ENCODE data around the gene ADGRB3.

Gene ADGRB3

DNA sequence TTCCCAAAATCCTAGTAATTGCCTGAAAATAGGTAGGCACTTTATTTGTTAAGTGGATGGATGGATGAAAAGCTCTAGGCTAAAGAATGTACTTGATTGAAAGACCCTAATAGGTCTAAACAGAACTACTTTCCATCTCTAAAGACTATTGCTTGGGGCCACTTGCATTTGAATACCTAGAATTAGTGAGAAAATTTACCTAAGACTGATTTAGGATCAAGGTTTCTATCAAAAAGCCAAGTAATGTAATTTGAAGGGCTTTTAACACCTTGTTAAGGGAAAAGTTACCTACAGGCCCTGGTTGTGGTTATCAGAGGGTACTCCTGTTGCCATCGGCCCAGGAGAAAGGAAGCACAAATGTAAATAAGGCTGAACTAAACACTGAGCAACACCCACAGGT lies 581.0 kb downstream of the ADGRB3 start:
- TF ChIP-seq, protein P1, sequence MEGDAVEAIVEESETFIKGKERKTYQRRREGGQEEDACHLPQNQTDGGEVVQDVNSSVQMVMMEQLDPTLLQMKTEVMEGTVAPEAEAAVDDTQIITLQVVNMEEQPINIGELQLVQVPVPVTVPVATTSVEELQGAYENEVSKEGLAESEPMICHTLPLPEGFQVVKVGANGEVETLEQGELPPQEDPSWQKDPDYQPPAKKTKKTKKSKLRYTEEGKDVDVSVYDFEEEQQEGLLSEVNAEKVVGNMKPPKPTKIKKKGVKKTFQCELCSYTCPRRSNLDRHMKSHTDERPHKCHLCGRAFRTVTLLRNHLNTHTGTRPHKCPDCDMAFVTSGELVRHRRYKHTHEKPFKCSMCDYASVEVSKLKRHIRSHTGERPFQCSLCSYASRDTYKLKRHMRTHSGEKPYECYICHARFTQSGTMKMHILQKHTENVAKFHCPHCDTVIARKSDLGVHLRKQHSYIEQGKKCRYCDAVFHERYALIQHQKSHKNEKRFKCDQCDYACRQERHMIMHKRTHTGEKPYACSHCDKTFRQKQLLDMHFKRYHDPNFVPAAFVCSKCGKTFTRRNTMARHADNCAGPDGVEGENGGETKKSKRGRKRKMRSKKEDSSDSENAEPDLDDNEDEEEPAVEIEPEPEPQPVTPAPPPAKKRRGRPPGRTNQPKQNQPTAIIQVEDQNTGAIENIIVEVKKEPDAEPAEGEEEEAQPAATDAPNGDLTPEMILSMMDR (IDR thresholded peaks at IDR 0.05; ENCODE audit: low read depth, low read length): no peak
- DNase-seq (ENCODE audit: low read depth in 2 of 2): no peak

DNA sequence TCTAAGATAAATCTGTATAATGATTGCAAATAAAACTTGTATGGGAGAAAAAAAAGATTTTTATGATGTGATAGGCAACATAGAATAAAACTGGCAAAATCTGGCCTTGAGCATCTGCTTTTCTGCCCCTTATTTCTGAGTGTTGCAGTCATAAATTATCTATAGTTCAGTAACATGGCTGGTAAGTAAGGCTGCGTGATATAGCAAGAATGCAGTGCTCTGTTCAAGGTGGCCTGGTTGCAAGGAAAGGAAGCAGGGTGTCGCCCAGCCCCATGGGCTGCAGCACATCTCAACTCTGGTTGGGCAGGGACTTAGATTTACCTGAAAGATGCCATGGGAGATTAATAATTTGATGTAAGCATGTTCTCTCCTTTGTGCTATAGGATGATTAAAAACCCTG lies 582.3 kb downstream of the ADGRB3 start:
- DNase-seq (ENCODE audit: low read depth in 2 of 2): no peak
- no peak overlapping the region for H3K4me3 ChIP-seq (replicated peaks in 1 of 2; ENCODE audit: low read depth in 2 of 2, low read length in 2 of 2)
- TF ChIP-seq, protein P1 (IDR thresholded peaks at IDR 0.05; ENCODE audit: low read depth, low read length): no peak

More for the DNA sequence above, 581.0 kb downstream of the ADGRB3 start:
- H3K4me3 ChIP-seq (replicated peaks in 1 of 2; ENCODE audit: low read depth in 2 of 2, low read length in 2 of 2): no peak overlapping the region

DNA sequence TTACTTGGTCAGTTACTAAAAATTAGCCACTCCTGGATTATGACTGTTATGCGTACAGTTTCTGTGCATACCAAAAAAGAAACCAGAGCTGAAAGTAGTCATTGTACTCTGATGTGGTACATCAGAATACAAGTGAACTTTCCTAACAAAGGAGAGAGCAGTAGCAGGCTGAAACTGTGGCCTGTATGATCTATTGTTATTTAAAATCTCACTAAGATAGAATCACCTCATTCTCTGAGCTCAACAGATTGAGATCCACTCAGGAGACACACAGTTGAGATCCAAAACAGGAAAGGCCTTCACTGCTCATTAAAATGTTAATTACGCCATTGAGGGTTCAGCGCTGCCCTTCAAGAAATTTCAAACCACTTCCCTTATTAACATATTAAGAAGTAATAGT lies 585.3 kb downstream of the ADGRB3 start:
- TF ChIP-seq, protein P1 (IDR thresholded peaks at IDR 0.05; ENCODE audit: low read depth, low read length): no peak
- DNase-seq (ENCODE audit: low read depth in 2 of 2): no peak
- H3K4me3 ChIP-seq (replicated peaks in 1 of 2; ENCODE audit: low read depth in 2 of 2, low read length in 2 of 2): no peak overlapping the region

DNA sequence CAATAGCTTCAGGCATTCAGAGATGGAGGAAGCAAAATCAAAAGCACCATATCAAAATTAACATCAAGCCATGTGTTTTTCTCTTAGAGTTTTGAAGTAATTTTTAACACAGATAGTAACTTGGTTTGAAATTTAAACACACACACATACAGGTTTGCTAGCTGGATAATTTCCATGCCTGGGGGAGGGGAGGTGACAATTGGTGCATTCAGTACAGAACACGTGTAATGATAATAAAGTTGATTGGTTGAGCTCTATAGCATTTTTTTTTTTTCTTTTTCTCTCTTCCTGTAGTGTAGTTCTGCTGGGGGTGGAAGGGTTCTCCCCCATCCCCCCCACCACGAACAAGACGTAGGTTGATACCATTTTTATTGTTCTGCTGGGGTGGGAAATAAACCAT lies 596.9 kb downstream of the ADGRB3 start:
- H3K4me3 ChIP-seq (replicated peaks in 1 of 2; ENCODE audit: low read depth in 2 of 2, low read length in 2 of 2): no peak overlapping the region
- TF ChIP-seq, protein P1 (IDR thresholded peaks at IDR 0.05; ENCODE audit: low read depth, low read length): no peak
- no peak for DNase-seq (ENCODE audit: low read depth in 2 of 2)

DNA sequence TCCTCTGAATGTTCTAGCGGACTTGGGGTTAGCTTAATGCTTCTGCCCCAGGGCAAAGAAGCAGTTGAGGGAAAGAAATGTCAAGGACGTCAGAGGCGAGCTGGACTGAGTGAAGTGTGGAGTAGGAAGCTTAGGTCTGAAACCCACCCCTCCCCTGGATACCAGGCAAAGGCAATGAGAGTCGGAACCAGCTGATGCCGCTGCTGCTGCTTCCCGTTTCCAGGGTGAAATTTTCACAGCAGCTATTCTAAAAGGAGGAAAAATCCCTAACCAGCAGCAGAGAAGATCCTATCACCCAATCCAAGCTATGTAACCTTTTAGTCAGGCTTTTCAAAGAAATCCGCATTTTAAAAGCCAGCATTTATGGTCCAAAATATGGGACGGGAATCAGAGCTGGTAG lies 597.4 kb downstream of the ADGRB3 start:
- H3K4me3 ChIP-seq (replicated peaks in 1 of 2; ENCODE audit: low read depth in 2 of 2, low read length in 2 of 2): no peak overlapping the region
- no peak for DNase-seq (ENCODE audit: low read depth in 2 of 2)
- TF ChIP-seq, protein P1 (IDR thresholded peaks at IDR 0.05; ENCODE audit: low read depth, low read length): no peak

DNA sequence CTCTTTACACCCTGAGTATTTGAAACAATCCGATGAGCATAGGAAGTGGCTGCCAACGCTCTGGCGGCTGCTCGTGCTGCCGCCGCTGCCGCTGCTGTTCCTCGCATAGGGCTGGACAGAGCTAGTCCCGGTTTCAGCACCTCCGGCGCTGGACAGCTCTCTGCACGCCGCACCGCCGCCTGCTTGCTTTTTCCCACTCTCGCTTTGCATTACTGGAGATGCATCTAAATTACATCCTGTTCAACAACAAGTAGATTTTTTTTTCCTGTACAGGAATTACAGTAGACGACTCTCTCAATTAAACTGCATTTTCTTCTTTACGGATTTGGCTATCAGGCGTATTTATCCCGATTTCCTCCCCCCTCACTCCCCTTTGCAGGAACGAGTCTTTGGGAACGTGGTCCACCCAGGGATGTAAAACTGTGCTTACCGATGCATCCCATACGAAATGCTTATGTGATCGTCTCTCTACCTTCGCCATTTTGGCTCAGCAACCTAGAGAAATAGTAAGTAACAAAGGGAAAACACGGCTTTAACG lies 597.9 kb downstream of the ADGRB3 start:
- TF ChIP-seq, protein P1 (IDR thresholded peaks at IDR 0.05; ENCODE audit: low read depth, low read length): no peak
- no peak overlapping the region for H3K4me3 ChIP-seq (replicated peaks in 1 of 2; ENCODE audit: low read depth in 2 of 2, low read length in 2 of 2)
- peak; percentile 70 for DNase-seq (ENCODE audit: low read depth in 2 of 2)

DNA sequence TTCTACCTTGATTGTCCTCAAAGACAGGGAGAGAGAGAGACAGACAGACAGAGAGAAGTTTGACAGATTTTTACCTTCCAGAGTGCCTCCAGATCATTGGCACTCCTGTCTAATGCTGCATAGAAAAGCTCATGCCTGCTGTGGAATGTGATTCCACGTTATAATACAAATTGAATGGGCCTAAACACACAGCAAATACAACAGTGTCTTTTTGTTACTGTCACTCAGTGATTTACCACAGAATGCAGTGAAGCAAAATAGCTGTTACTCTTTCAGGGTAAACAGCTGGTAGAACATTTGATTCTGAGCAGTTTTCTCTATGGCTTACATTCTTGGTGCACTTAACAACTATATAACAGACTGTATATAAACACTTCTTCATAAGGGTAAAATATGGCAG lies 603.0 kb downstream of the ADGRB3 start:
- TF ChIP-seq, protein P1 (IDR thresholded peaks at IDR 0.05; ENCODE audit: low read depth, low read length): no peak
- DNase-seq (ENCODE audit: low read depth in 2 of 2): no peak
- H3K4me3 ChIP-seq (replicated peaks in 1 of 2; ENCODE audit: low read depth in 2 of 2, low read length in 2 of 2): no peak overlapping the region
